Keratinocyte (primary cell): Measurements from ENCODE around the gene CIDEA. TPM values are rescaled to one million over a fixed set of nuclear protein-coding genes. Genes with fewer than 3 reads are reported as not detected.

ENCODE experiments used
- DNase-seq: peaks from one replicate; pipeline ENCODE4 v3.0.0-alpha.2; 2011; ENCODE audit warnings: low read depth, missing footprints, low spot score
- FAIRE-seq: peaks from 2 replicates; lab custom pipeline; 2011; peaks lifted over from hg19 to GRCh38; lab: Jason Lieb, UNC
- H2AFZ ChIP-seq: 2 replicates; pipeline ENCODE4 v1.6.0; 2012; ENCODE audit warnings: low read length, control low read depth, inconsistent platforms; ENCODE audit not compliant: control insufficient read depth
- H3K27ac ChIP-seq: 2 replicates; pipeline ENCODE4 v1.5.1; 2011; ENCODE audit warnings: low read length; ENCODE audit not compliant: control insufficient read depth, insufficient read depth
- H3K27me3 ChIP-seq: 3 replicates; pipeline ENCODE4 v1.6.0; 2011; ENCODE audit warnings: low read length; ENCODE audit not compliant: control insufficient read depth, insufficient read depth; ENCODE audit errors: extremely low read depth
- H3K36me3 ChIP-seq, 2 experiments: 2 replicates in 1 of 2; 3 replicates in 1 of 2; pipeline ENCODE4 v1.5.1; 2011; ENCODE audit warnings: low read length in 2 of 2, mild to moderate bottlenecking in 1 of 2; ENCODE audit not compliant: control insufficient read depth in 2 of 2, insufficient read depth in 2 of 2; ENCODE audit errors: extremely low read depth in 1 of 2
- H3K4me1 ChIP-seq: 3 replicates; pipeline ENCODE4 v1.5.1; 2011; ENCODE audit warnings: low read length; ENCODE audit not compliant: control insufficient read depth, insufficient read depth; ENCODE audit errors: extremely low read depth
- H3K4me2 ChIP-seq: 3 replicates; pipeline ENCODE4 v1.6.0; 2011; ENCODE audit warnings: low read depth, low read length; ENCODE audit not compliant: control insufficient read depth, insufficient read depth; ENCODE audit errors: extremely low read depth
- H3K4me3 ChIP-seq, 3 experiments: fragments of 200-600 bp in 1 of 3; sonication (generic) in 1 of 3; 2 replicates in 2 of 3; 3 replicates in 1 of 3; pipeline ENCODE4 v1.5.1; 2011 to 2016; ENCODE audit warnings: low read length in 3 of 3, mild to moderate bottlenecking in 3 of 3, control low read depth in 2 of 3, inconsistent platforms in 1 of 3, low read depth in 1 of 3, mixed read lengths in 1 of 3, mixed run types in 1 of 3, moderate library complexity in 1 of 3; ENCODE audit not compliant: control insufficient read depth in 2 of 3, insufficient read depth in 2 of 3; ENCODE audit errors: extremely low read depth in 1 of 3
- H3K79me2 ChIP-seq: 2 replicates; pipeline ENCODE4 v1.6.0; 2012; ENCODE audit warnings: low read length; ENCODE audit not compliant: control insufficient read depth, insufficient read depth
- H3K9ac ChIP-seq: 3 replicates; pipeline ENCODE4 v1.6.0; 2011; ENCODE audit warnings: low read length; ENCODE audit not compliant: control insufficient read depth, insufficient read depth; ENCODE audit errors: extremely low read depth
- H3K9me1 ChIP-seq: 3 replicates; pipeline ENCODE4 v1.6.0; 2011; ENCODE audit warnings: low read length; ENCODE audit not compliant: control insufficient read depth, insufficient read depth; ENCODE audit errors: extremely low read depth
- H3K9me3 ChIP-seq: 2 replicates; pipeline ENCODE4 v1.5.1; 2012; ENCODE audit warnings: low read depth, low read length; ENCODE audit not compliant: control insufficient read depth
- H4K20me1 ChIP-seq: 3 replicates; pipeline ENCODE4 v1.6.0; 2011; ENCODE audit warnings: low read length; ENCODE audit not compliant: control insufficient read depth, insufficient read depth; ENCODE audit errors: extremely low read depth
- CTCF ChIP-seq, 3 experiments: IDR thresholded peaks in 1 of 3; conservative IDR thresholded peaks in 1 of 3; optimal IDR thresholded peaks in 1 of 3; 2 replicates in 2 of 3; 3 replicates in 1 of 3; pipeline versions ENCODE3 to v1.5.1; 2011; ENCODE audit warnings: low read length in 3 of 3, mild to moderate bottlenecking in 3 of 3, moderate library complexity in 2 of 3, control low read depth in 1 of 3, inconsistent platforms in 1 of 3; ENCODE audit not compliant: insufficient read depth in 2 of 3; ENCODE audit errors: extremely low read depth in 1 of 3
- EZH2 ChIP-seq: IDR thresholded peaks from one replicate; pipeline ENCODE4 v1.6.1; 2012; ENCODE audit warnings: inconsistent platforms, mild to moderate bottlenecking, low read length, moderate library complexity
- dilution Hi-C: fragments of 300-500 bp; cut with MboI; formaldehyde crosslinking; loops from one replicate; pipeline ENCODE4 v1.7.0; 2020; ENCODE audit warnings: low sequenced_read_pairs; ENCODE audit not compliant: extremely low pct_ligation_motif_present
- polyA plus RNA-seq, 5 experiments: library from polyadenylated mRNA; depleted of rRNA in 3 of 5; stranded (reverse) in 3 of 5; stranded (forward) in 1 of 5; unstranded in 1 of 5; fragments of >200 nt; gene quantifications; 1 replicate in 1 of 5; 2 replicates in 3 of 5; 3 replicates in 1 of 5; pipeline versions ENCODE4 v1.2.1 to v1.2.3, GENCODE V29; 2011 to 2012; ENCODE audit warnings: missing spikeins in 2 of 5, low read depth in 1 of 5, low replicate concordance in 1 of 5

The CIDEA gene
- polyA plus RNA-seq, 1 donor (not counting 4 experiments of a cell fraction or from before 2014, with no cell fraction given): 1.2 TPM

GRCh38 chr18:12233378-12233777 is 20.8 kb upstream of the CIDEA start:
- Histone ChIP-seq H3K36me3 (no peaks in the 10 kb centered on the region), H3K9ac (no peak overlapping the region), H2AFZ (no peak overlapping the region), H3K4me2 (no peak overlapping the region), H3K9me1 (no peaks in the 10 kb centered on the region), H3K27ac (no peak overlapping the region), H3K4me1 (no peaks in the 10 kb centered on the region), H3K4me3 (no peak overlapping the region), H4K20me1 (no peaks in the 10 kb centered on the region), H3K9me3 (no peaks in the 10 kb centered on the region), H3K79me2 (no peaks in the 10 kb centered on the region), H3K27me3 (peaks cover 3% of the 10 kb centered on the region)
- dilution Hi-C loops: no loop called here
- FAIRE-seq: no peak
- DNase-seq: no peak
- no peak for TF ChIP-seq CTCF (optimal IDR thresholded peaks at IDR 0.05 in 1 of 3, IDR thresholded peaks at IDR 0.05 in 1 of 3, conservative IDR thresholded peaks at IDR 0.05 in 1 of 3; ENCODE audit: extremely low read depth in 1 of 3, insufficient read depth in 2 of 3, low read length in 3 of 3)
- no peak for TF ChIP-seq EZH2

GRCh38 chr18:12234451-12235190 is 19.5 kb upstream of the CIDEA start:
- Histone ChIP-seq H3K4me1 (no peaks in the 10 kb centered on the region), H3K79me2 (no peaks in the 10 kb centered on the region), H3K27me3 (peaks cover 3% of the 10 kb centered on the region), H3K36me3 (no peaks in the 10 kb centered on the region), H3K4me3 (no peak overlapping the region), H3K9me3 (no peaks in the 10 kb centered on the region), H2AFZ (no peak overlapping the region), H3K27ac (no peak overlapping the region), H3K9me1 (no peaks in the 10 kb centered on the region), H4K20me1 (no peaks in the 10 kb centered on the region), H3K9ac (no peak overlapping the region), H3K4me2 (no peak overlapping the region)
- no peak for TF ChIP-seq EZH2
- TF ChIP-seq CTCF (optimal IDR thresholded peaks at IDR 0.05 in 1 of 3, IDR thresholded peaks at IDR 0.05 in 1 of 3, conservative IDR thresholded peaks at IDR 0.05 in 1 of 3; ENCODE audit: extremely low read depth in 1 of 3, insufficient read depth in 2 of 3, low read length in 3 of 3): no peak
- no peak for DNase-seq
- dilution Hi-C loops: no loop called here
- no peak for FAIRE-seq
